H1 (cell line): ENCODE data around the gene POGLUT2. TPM values are rescaled to one million over a fixed set of nuclear protein-coding genes. Genes with fewer than 3 reads are reported as not detected.

Experiments used
- CTCF ChIA-PET: fragments of 300-600 bp; sonication (Branson Sonifier 250); formaldehyde crosslinking; loops from one replicate; lab custom pipeline; 2021; ENCODE audit not compliant: partially characterized antibody; lab: Charles Lee
- POLR2A ChIA-PET: fragments of 300-600 bp; sonication (Branson Sonifier 250); formaldehyde crosslinking; loops from one replicate; lab custom pipeline; 2021; ENCODE audit warnings: inconsistent platforms; ENCODE audit not compliant: partially characterized antibody; lab: Charles Lee
- DNase-seq, 2 experiments: peaks; one replicate each; pipeline versions ENCODE4 v3.0.0 to v3.0.0-alpha.2; 2010 to 2022; ENCODE audit warnings: low spot score in 2 of 2, low read depth in 1 of 2, mixed read lengths in 1 of 2
- FAIRE-seq: peaks from 2 replicates; lab custom pipeline; 2011; peaks lifted over from hg19 to GRCh38; lab: Jason Lieb, UNC
- H2AFZ ChIP-seq: 2 replicates; pipeline ENCODE4 v1.8.1; 2012; ENCODE audit warnings: low read length, inconsistent platforms
- H2AK5ac ChIP-seq: 2 replicates; pipeline ENCODE4 v1.6.1; 2013; ENCODE audit warnings: low read depth, low read length
- H2BK120ac ChIP-seq: replicated peaks from 2 replicates; pipeline ENCODE3; 2013; ENCODE audit warnings: low read depth, low read length, inconsistent platforms
- H2BK12ac ChIP-seq: 2 replicates; pipeline ENCODE4 v1.6.1; 2013; ENCODE audit warnings: low read depth, low read length
- H2BK15ac ChIP-seq: 2 replicates; pipeline ENCODE4 v1.6.1; 2013; ENCODE audit warnings: low read length
- H2BK20ac ChIP-seq: 2 replicates; pipeline ENCODE4 v1.6.1; 2013; ENCODE audit warnings: low read length
- H2BK5ac ChIP-seq: 2 replicates; pipeline ENCODE4 v1.6.1; 2013; ENCODE audit warnings: low read depth, low read length
- H3K14ac ChIP-seq: 2 replicates; pipeline ENCODE4 v1.6.1; 2013; ENCODE audit warnings: inconsistent platforms; ENCODE audit not compliant: insufficient read length
- H3K18ac ChIP-seq: 2 replicates; pipeline ENCODE4 v1.6.1; 2013; ENCODE audit warnings: low read length; ENCODE audit errors: extremely low read depth
- H3K23ac ChIP-seq: 2 replicates; pipeline ENCODE4 v1.6.1; 2013; ENCODE audit warnings: inconsistent platforms; ENCODE audit not compliant: insufficient read length
- H3K23me2 ChIP-seq: 2 replicates; pipeline ENCODE4 v1.6.1; 2013; ENCODE audit warnings: low read depth, low read length
- H3K27ac ChIP-seq: 2 replicates; pipeline ENCODE4 v1.6.1; 2011; ENCODE audit warnings: low read depth, low read length, inconsistent platforms
- H3K27me3 ChIP-seq, 4 experiments: replicated peaks in 1 of 4; 1 replicate in 1 of 4; 2 replicates in 3 of 4; pipeline versions ENCODE4 v1.6.1 to v1.8.1; 2011 to 2013; ENCODE audit warnings: low read length in 3 of 4, mild to moderate bottlenecking in 3 of 4, inconsistent platforms in 2 of 4, mixed read lengths in 2 of 4, moderate library complexity in 1 of 4; ENCODE audit not compliant: control insufficient read depth in 3 of 4, insufficient read depth in 3 of 4; ENCODE audit errors: extremely low read depth in 1 of 4
- H3K36me3 ChIP-seq, 4 experiments: 2 replicates each; pipeline versions ENCODE4 v1.6.1 to v1.8.1; 2011 to 2013; ENCODE audit warnings: mild to moderate bottlenecking in 4 of 4, low read length in 3 of 4, moderate library complexity in 2 of 4, control low read depth in 1 of 4, inconsistent platforms in 1 of 4; ENCODE audit not compliant: insufficient read depth in 4 of 4, control insufficient read depth in 2 of 4
- H3K4ac ChIP-seq: replicated peaks from 2 replicates; pipeline ENCODE3; 2013; ENCODE audit warnings: low read length, low read depth, mixed read lengths, inconsistent platforms; ENCODE audit not compliant: insufficient read length
- H3K4me1 ChIP-seq, 4 experiments: replicated peaks in 1 of 4; 1 replicate in 1 of 4; 2 replicates in 3 of 4; pipeline versions ENCODE4 v1.6.1 to v1.8.1; 2011 to 2013; ENCODE audit warnings: low read length in 3 of 4, inconsistent platforms in 2 of 4, mixed read lengths in 1 of 4; ENCODE audit not compliant: insufficient read depth in 4 of 4, control insufficient read depth in 3 of 4
- H3K4me2 ChIP-seq, 2 experiments: 2 replicates each; pipeline versions ENCODE4 v1.6.1 to v1.8.1; 2011 to 2013; ENCODE audit warnings: low read depth in 2 of 2, low read length in 2 of 2, control low read depth in 1 of 2, inconsistent platforms in 1 of 2, mild to moderate bottlenecking in 1 of 2; ENCODE audit not compliant: insufficient read depth in 1 of 2
- H3K4me3 ChIP-seq, 4 experiments: fragments of 200-600, 300-600 bp in 1 of 4; sonication (generic), shearing (Covaris generic), sonication (Bioruptor Twin) in 1 of 4; 2 replicates each; pipeline versions ENCODE4 v1.5.1 to v1.8.1; 2011 to 2016; ENCODE audit warnings: low read length in 4 of 4, low read depth in 3 of 4, control low read depth in 2 of 4, inconsistent platforms in 2 of 4, mild to moderate bottlenecking in 2 of 4, mixed read lengths in 1 of 4, moderate library complexity in 1 of 4; ENCODE audit not compliant: insufficient read depth in 2 of 4; ENCODE audit errors: extremely low read depth in 1 of 4
- H3K56ac ChIP-seq: replicated peaks from 2 replicates; pipeline ENCODE3; 2013; ENCODE audit warnings: low read depth, mild to moderate bottlenecking, mixed read lengths, low read length, inconsistent platforms; ENCODE audit not compliant: insufficient read length
- H3K79me1 ChIP-seq: 2 replicates; pipeline ENCODE4 v1.6.1; 2013; ENCODE audit warnings: low read depth, low read length, control low read depth
- H3K79me2 ChIP-seq, 2 experiments: 2 replicates each; pipeline versions ENCODE4 v1.6.1 to v1.8.1; 2012 to 2013; ENCODE audit warnings: low read length in 2 of 2, mild to moderate bottlenecking in 2 of 2, inconsistent platforms in 1 of 2; ENCODE audit not compliant: insufficient read depth in 2 of 2, control insufficient read depth in 1 of 2
- H3K9ac ChIP-seq, 4 experiments: replicated peaks in 1 of 4; 1 replicate in 1 of 4; 2 replicates in 3 of 4; pipeline versions ENCODE4 v1.6.1 to v1.8.1; 2011 to 2013; ENCODE audit warnings: low read depth in 3 of 4, low read length in 3 of 4, control low read depth in 2 of 4, mild to moderate bottlenecking in 2 of 4, moderate library complexity in 2 of 4, inconsistent platforms in 1 of 4; ENCODE audit errors: extremely low read depth in 1 of 4
- H3K9me3 ChIP-seq, 2 experiments: 2 replicates each; pipeline versions ENCODE4 v1.6.1 to v1.8.1; 2012 to 2013; ENCODE audit warnings: mild to moderate bottlenecking in 2 of 2, moderate library complexity in 2 of 2, control low read depth in 1 of 2, inconsistent platforms in 1 of 2, low read depth in 1 of 2, low read length in 1 of 2, mixed read lengths in 1 of 2; ENCODE audit not compliant: insufficient read depth in 2 of 2
- H4K20me1 ChIP-seq, 2 experiments: replicated peaks in 1 of 2; 2 replicates each; pipeline versions ENCODE3 to v1.8.1; 2011 to 2013; ENCODE audit warnings: inconsistent platforms in 2 of 2, low read length in 2 of 2, mild to moderate bottlenecking in 1 of 2; ENCODE audit not compliant: insufficient read depth in 2 of 2, control insufficient read depth in 1 of 2
- H4K5ac ChIP-seq: 2 replicates; pipeline ENCODE4 v1.6.1; 2013; ENCODE audit warnings: low read length, low read depth, mixed read lengths, inconsistent platforms; ENCODE audit not compliant: insufficient read length
- H4K8ac ChIP-seq: 2 replicates; pipeline ENCODE4 v1.8.0; 2013; ENCODE audit warnings: mild to moderate bottlenecking, moderate library complexity, low read length, inconsistent platforms; ENCODE audit not compliant: insufficient read depth; ENCODE audit errors: extremely low read depth
- H4K91ac ChIP-seq: replicated peaks from 2 replicates; pipeline ENCODE3; 2013; ENCODE audit warnings: low read length, mixed read lengths, inconsistent platforms; ENCODE audit not compliant: insufficient read length
- CTBP2 ChIP-seq: IDR thresholded peaks from 2 replicates; pipeline ENCODE4 v1.7.0; 2011; ENCODE audit warnings: borderline replicate concordance, mild to moderate bottlenecking, moderate library complexity, mixed read lengths, low read length; ENCODE audit not compliant: insufficient read depth, insufficient read length
- EZH2 ChIP-seq: fragments of 200-600 bp; sonication (generic); IDR thresholded peaks from 2 replicates; pipeline ENCODE4 v1.7.1; 2012; ENCODE audit warnings: low read depth, mild to moderate bottlenecking, moderate library complexity, low read length, inconsistent platforms; ENCODE audit not compliant: severe bottlenecking
- POLR2AphosphoS5 ChIP-seq: IDR thresholded peaks from 2 replicates; pipeline ENCODE4 v1.6.1; 2011; ENCODE audit warnings: low read depth, low read length
- RBBP5 ChIP-seq: IDR thresholded peaks from 2 replicates; pipeline ENCODE4 v1.7.1; 2012; ENCODE audit warnings: low read depth, mild to moderate bottlenecking, inconsistent platforms, low read length, moderate library complexity, borderline replicate concordance
- SIN3A ChIP-seq, 2 experiments: IDR thresholded peaks in 1 of 2; conservative IDR thresholded peaks in 1 of 2; 2 replicates each; pipeline ENCODE4 v1.6.1; 2011 to 2012; ENCODE audit warnings: low read length in 2 of 2, improper control_type of control experiment in 1 of 2, low read depth in 1 of 2, mild to moderate bottlenecking in 1 of 2
- SIRT6 ChIP-seq: IDR thresholded peaks from one replicate; pipeline ENCODE4 v1.7.1; 2012; ENCODE audit warnings: low read length, inconsistent platforms
- TAF7 ChIP-seq: optimal IDR thresholded peaks from 2 replicates; pipeline ENCODE3; 2011; ENCODE audit warnings: low read depth, mild to moderate bottlenecking, inconsistent platforms, low read length, moderate library complexity, borderline replicate concordance
- WGBS, 2 experiments: shearing (Covaris generic) in 1 of 2; methylation state at CpG; one replicate each; pipeline versions ENCODE4 v1.1.6 to v1.1.7; 2013 to 2015; ENCODE audit warnings: low lambda C conversion rate in 2 of 2, mixed read lengths in 2 of 2, inconsistent platforms in 1 of 2, low coverage in 1 of 2, missing lambda C conversion rate in 1 of 2; ENCODE audit not compliant: insufficient replicate concordance in 2 of 2, insufficient coverage in 1 of 2, insufficient read length in 1 of 2; ENCODE audit errors: extremely low coverage in 1 of 2, missing lambda C conversion rate in 1 of 2; 5-methylcytosine and 5-hydroxymethylcytosine counted together
- long read RNA-seq, 2 experiments: library from RNA in 1 of 2; library from capped mRNA in 1 of 2; stranded (forward); transcript quantifications; one replicate each; pipeline ENCODE4 v2.0.0, GENCODE V29; 2021; ENCODE audit warnings: inconsistent platforms in 1 of 2
- polyA minus RNA-seq, 3 experiments: library from RNA; depleted of rRNA, polyadenylated mRNA; stranded (reverse); fragments of >200 nt; gene quantifications; 1 replicate in 2 of 3; 2 replicates in 1 of 3; pipeline ENCODE4 v1.2.3, GENCODE V29; 2011
- polyA plus RNA-seq, 7 experiments: library from polyadenylated mRNA; depleted of rRNA in 3 of 7; stranded (reverse) in 5 of 7; unstranded in 2 of 7; fragments of >200 nt in 5 of 7; fragments of 200-250 nt in 2 of 7; gene quantifications; 1 replicate in 5 of 7; 2 replicates in 1 of 7; 4 replicates in 1 of 7; pipeline versions ENCODE4 v1.2.1 to v1.2.3, GENCODE V29; 2011 to 2013; ENCODE audit warnings: missing spikeins in 2 of 7, mixed read lengths in 2 of 7
- total RNA-seq: library from RNA; stranded (reverse); fragmentation: NEBNext Ultra II Directional; extraction: Animal tissue kit (Norgen Biotek cat#: 25700); gene quantifications from 2 replicates; pipeline ENCODE4 v1.2.1, GENCODE V29; 2021

Gene POGLUT2
- total RNA-seq (20.1 and 22.3 TPM in 2 replicates), polyA plus RNA-seq (2011; rRNA removed) (9.4 and 9.9 TPM in 2 replicates), polyA minus RNA-seq (2011; rRNA and poly(A)+ RNA removed) (6.1 and 8.0 TPM in 2 replicates)
- polyA plus RNA-seq (2011; cell fraction: cytosol; rRNA removed) = 12.3 TPM
- 7.0 TPM for polyA plus RNA-seq (2011; cell fraction: nucleus; rRNA removed)
- polyA plus RNA-seq (2012, experiment 1 of 2) = 12.0 to 17.6 TPM (median 12.9 TPM) in 4 replicates
- 5.2 TPM for polyA plus RNA-seq (2012, experiment 2 of 2)
- polyA plus RNA-seq (2013, experiment 1 of 2) = 30.0 TPM
- 34.1 TPM for polyA plus RNA-seq (2013, experiment 2 of 2)
- polyA minus RNA-seq (2011; cell fraction: cytosol; rRNA and poly(A)+ RNA removed) = 5.1 TPM
- polyA minus RNA-seq (2011; cell fraction: nucleus; rRNA and poly(A)+ RNA removed) = 8.6 TPM
- long read RNA-seq, experiment 1, transcript KDELC1-201 (10 exons, 2,060 nt) = major isoform, 8 of 18 reads
- long read RNA-seq, experiment 1, partial matches to known transcripts = 8 of 18 reads
- long read RNA-seq, experiment 1, other reads (novel, unspliced or antisense) = 2 of 18 reads
- long read RNA-seq, experiment 2, partial matches to known transcripts = 1 of 1 reads
- long read RNA-seq, experiment 2, other reads (novel, unspliced or antisense) = 0 of 1 reads

- peaks cover 0 to 2% of the 10 kb centered on the region in 2 experiments for H4K20me1 ChIP-seq
- H2BK5ac ChIP-seq = no peak within 1 kb of the TSS
- H3K27me3 ChIP-seq = peaks cover 0 to 11% (median 8%) of the 10 kb centered on the region in 4 experiments; a peak in 6 of 7 replicates
- WGBS, 2 experiments = 1% methylated on average over 57 of the region's 72 CpGs; no CpG with 5 or more reads in 1 of the 2 experiments
- peak within 1 kb of the TSS; percentile 80 to 93 for H3K4me2 ChIP-seq
- no peak within 1 kb of the TSS for H2BK15ac ChIP-seq
- H3K36me3 ChIP-seq = no peaks in the 10 kb centered on the region
- CTCF ChIA-PET = interaction anchor here (1.0 to 3.0 kb wide), 7 partner anchors 10 to 207 kb away, joined by 3 to 28 read pairs (median 4); partner anchors contain the start of genes ERCC5 and TEX30
- H3K18ac ChIP-seq = no peak within 1 kb of the TSS
- H2BK120ac ChIP-seq = no peak within 1 kb of the TSS
- H3K14ac ChIP-seq = no peak within 1 kb of the TSS
- no peaks in the 10 kb centered on the region for H3K9me3 ChIP-seq
- no peak within 1 kb of the TSS for H2BK20ac ChIP-seq
- no peak within 1 kb of the TSS for H4K91ac ChIP-seq
- peak; percentile 68 for FAIRE-seq
- peak within 1 kb of the TSS; percentile 65 to 87 (median 83) for H3K4me3 ChIP-seq
- H3K4me1 ChIP-seq = peaks cover 0 to 5% (median 3%) of the 10 kb centered on the region in 4 experiments; a peak in 3 of 7 replicates
- no peaks in the 10 kb centered on the region for H3K79me1 ChIP-seq
- no peak within 1 kb of the TSS for H3K27ac ChIP-seq
- no peak within 1 kb of the TSS for H3K4ac ChIP-seq
- H2AFZ ChIP-seq = peak within 1 kb of the TSS; percentile 99
- H4K5ac ChIP-seq = no peak within 1 kb of the TSS
- H3K79me2 ChIP-seq = no peaks in the 10 kb centered on the region
- H3K56ac ChIP-seq = no peak within 1 kb of the TSS
- H4K8ac ChIP-seq = peak within 1 kb of the TSS; percentile 9
- no peak within 1 kb of the TSS for H2AK5ac ChIP-seq
- peak within 1 kb of the TSS in 3 of 4 experiments; percentile 14 to 58 (median 33); a peak in 3 of 7 replicates for H3K9ac ChIP-seq
- no peak within 1 kb of the TSS for H3K23ac ChIP-seq
- peak; percentile 85 to 89 for DNase-seq
- POLR2A ChIA-PET = interaction anchor here (1.4 kb wide), 1 partner anchor 47 kb away, joined by 7 read pairs; the partner anchor contains the start of gene ERCC5
- no peak within 1 kb of the TSS for H2BK12ac ChIP-seq
- peaks cover 16% of the 10 kb centered on the region; the same call in 1 of the 2 replicates for H3K23me2 ChIP-seq
- no peak for TF ChIP-seq TAF7
- peak; percentile 95 for TF ChIP-seq CTBP2
- TF ChIP-seq RBBP5 = no peak
- TF ChIP-seq SIRT6 = no peak
- TF ChIP-seq POLR2AphosphoS5 = no peak
- no peak for TF ChIP-seq EZH2
- TF ChIP-seq SIN3A (conservative IDR thresholded peaks at IDR 0.05 in 1 of 2, IDR thresholded peaks at IDR 0.05 in 1 of 2; ENCODE audit: low read depth in 1 of 2, low read length in 2 of 2) = peak; percentile 50 to 94; a peak in 2 of 4 replicates
Measured at GRCh38 chr13:102798581-102799425, at the start of gene POGLUT2, which contains the start of gene BIVM. TSS of gene POGLUT2 (minus strand) at chr13:102798976. CDS start at chr13:102798670, 306 bp downstream. TSS of gene BIVM (plus strand) at chr13:102799119. CDS start at chr13:102807268, 8,149 bp downstream.
